ENCODE results near the gene LSMEM2.
"Not testable (repeated sequence)": the region's sequence is repeated elsewhere in the genome, so short reads cannot be mapped to it uniquely, and the experiment has no call there.

Gene LSMEM2

DNA sequence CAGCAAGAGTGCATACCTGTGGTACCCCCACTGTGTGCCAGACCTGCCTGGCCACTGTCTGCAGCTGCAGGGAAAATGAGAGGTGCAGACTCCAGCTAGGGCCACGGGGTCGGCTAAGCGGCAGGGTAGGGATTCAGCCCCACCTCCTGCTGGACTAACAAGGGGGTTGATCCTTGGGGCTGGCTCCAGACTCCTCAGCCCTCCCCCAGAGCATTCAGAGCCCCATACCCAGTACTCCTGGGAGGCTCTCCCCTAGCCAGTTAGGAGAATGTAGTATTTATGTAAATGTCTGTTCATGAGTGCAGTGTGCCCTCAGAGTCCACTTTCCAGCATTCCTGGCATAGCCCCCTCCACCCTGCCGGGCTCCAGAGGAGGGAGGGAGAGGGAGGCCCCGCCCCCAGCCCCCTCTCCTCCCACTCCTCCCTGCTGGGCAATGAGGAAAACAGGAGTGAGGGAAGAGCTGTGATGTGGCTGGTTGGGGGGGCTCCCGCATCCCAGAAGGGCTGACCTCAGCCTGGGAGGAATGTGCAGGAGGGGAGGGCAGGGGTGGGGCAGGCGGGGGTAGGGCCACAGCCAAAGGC lies 14.4 kb upstream of the LSMEM2 start:
- DNase-seq, result peak in 43 of 51 donors; percentile 26 to 91 (median 71)

DNA sequence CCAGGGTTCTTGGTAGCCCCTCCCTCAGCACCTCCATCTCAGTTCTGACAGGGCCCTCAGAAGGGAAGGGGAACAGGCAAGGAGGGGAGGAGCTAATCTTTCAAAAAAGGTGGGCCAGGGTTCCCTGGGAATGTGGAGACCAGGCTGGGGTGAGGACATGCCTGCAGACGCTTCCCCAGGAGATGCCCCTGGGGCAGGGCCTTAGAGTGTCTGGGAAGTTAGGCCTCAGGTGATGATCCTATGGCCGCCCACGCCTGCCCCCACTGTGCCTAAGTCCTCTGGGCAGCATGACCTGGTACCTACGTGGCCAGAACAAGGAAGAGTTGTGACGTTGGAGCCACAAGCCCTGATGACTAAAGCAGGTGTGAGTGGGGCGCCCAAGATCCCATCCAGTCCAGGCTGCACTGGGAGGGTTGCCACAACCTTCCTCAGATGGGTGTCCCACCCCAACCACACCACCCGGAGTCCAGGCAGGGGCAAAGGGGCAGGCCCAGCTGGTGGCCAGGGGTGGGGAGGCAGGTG lies 13.9 kb upstream of the LSMEM2 start:
- DNase-seq, result peak in 1 of 51 donors; percentile 37

DNA sequence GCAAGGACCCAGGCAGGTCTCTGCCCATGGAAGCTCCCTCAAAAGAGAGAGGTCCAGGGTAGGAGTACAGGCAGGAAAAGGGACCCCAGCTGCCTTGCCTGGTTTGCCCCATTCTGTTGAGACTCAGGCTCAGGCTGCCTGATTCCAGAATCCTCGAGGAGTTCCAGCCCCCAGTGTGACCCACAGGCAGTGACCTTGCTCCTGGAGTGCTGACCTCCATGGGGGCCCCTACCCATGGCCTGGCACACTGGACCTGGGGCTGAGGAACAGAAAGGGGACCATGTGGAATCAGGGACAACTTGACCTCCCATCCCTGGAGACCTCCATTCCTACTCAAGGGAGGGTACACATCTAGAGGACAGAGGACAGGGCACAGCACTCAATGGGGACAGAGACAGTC lies 13.3 kb upstream of the LSMEM2 start:
- DNase-seq, result peak in 1 of 51 donors; percentile 37

DNA sequence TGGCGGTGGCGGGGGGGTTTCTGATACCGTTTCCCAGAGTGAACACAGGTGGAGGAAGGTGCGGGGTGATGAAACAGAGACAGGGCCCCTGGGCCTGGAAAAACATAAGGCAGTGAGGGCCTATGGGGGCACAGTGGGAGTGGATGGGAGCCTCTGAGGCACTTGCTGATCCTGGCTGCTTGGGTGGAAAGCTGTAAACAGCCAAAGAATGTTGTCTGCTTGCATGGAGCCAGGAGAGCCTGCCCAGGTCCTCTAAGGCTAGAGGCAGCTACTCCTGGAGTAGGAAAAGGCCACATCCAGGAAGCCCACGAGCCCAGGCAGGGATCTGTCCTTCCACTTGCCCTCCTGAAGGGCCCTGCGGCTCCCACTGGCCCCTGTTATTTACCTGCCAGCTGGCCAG lies 12.9 kb upstream of the LSMEM2 start:
- no peak for DNase-seq

DNA sequence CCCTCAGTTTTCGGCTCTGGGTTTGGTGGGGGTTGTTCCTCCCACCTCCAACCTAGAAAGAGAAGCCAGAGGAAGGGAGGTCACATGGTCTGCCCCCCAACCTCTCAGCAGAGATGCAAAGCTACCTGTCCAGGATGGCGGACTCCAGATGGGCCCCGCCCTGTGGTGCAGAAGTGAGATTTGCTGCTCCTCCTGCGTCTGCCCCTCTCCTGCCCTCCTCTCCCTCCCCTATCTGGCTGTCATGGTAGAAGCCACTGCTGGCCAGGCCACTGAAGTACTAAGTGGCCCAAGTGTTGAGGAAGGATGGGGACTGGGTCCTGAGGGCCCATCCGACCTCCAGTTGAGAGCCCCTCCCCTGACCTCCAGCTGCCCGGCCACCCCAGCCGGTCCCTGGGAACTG lies 12.1 kb upstream of the LSMEM2 start:
- DNase-seq, result no peak

DNA sequence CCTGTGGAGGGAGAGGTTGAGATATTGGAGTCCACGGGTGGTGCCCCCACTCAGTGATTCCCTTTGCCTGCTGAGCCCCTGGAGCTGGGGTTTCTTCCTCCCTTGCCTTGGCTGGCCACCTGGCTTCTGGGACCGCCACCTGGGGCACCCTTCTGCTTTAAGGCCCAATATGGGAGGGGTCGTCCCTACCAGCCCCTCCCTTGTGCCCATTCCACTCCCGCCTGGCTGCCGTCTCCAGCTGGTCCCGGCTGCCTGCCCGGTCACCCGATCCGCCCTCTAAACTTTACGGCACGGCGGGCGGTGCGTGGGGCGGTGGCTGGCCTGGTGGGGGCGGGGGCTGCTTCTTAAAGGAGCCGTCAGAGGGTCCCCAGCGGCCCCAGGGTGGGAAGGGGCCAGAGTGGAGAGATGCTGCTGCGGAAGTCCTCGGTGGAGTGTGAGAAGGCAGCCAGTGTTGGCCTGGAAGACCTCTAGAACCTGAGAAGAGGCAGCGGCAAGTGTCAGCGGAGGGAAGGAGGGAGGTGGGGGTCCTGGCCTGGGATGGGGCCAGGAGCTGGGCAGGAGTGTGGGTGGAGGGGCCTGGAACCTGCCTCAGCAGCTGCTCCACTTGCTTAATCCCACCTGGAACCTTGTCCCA lies 11.5 kb upstream of the LSMEM2 start:
- DNase-seq, result peak in 47 of 51 donors; percentile 19 to 84 (median 60)

DNA sequence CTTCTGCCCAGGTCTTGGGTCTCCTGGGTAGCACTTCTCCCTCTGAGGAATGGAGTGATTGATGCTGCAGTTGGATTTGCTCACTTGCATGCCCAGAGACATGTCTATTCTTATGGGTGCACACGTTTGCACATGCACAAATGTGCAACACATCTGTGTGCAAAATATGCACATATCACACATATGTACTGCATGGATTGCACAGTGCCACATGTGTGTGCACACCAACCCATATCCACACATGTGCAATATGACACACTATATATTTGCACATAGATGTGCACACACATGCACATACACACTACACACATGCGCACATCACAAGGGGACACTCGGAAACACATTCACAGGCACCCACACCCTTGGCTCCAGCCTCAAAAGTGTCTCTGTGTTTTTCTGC lies 10.6 kb upstream of the LSMEM2 start:
- DNase-seq, result peak in 1 of 51 donors; percentile 38

DNA sequence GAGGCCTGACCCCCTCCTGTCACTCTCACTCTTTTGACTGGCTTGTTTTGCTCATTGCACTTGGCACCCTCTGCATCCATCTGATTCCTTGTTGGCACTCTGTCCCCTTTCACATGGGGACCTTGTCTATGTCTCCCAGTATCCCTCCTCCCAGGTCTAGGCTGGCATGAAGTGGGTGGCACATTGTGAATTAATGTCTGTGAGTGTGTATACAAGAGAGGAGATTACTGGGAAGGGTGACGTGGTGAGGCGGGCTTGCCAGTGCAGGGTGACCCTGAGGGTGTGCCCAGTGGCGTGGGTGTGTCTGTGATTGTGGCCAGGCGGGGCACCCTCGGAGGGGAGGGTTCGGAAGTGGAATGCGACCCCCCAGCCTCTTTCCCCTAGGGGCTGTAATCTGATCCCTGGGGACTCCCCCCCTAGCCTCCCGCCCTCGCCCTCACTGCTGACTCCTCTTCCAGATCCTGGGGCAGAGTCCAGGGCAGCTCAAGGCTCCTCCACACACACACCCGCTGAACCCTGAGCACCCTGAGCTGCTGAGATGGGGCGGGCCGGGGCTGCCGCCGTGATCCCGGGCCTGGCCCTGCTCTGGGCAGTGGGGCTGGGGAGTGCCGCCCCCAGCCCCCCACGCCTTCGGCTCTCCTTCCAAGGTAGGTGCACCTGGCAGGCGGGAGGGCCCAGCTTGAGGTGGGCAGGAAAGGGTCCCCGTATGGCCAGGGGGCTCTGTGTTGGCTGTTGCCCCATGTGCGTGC lies 10.0 kb upstream of the LSMEM2 start, which contains the start of gene SEMA3B:
TSS of gene SEMA3B (plus strand) at position 445 of the 749 bp plus-strand sequence. CDS start at position 539, 94 bp downstream.
- DNase-seq, result peak in 30 of 51 donors; percentile 24 to 78 (median 48)

DNA sequence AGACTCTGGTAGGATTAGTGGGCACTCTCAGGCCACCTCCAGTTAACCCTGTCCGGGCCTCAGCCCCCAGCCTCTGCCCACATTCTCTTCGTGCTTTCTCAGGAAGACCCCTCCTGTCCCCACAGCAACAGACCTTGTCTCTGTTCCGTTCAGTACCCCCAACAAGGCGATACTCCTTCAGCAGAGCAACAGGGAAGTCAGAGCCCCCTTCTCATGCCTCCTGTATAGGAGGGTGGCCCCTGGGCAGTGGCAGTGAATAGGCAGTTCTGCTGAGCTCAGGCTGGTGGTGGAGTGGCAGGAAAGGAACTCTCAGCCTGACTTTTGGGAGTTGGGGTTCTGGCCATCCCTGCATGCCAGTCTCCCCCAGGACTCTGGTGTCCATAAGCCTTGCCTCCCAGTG lies 9.4 kb upstream of the LSMEM2 start:
- DNase-seq, result no peak

DNA sequence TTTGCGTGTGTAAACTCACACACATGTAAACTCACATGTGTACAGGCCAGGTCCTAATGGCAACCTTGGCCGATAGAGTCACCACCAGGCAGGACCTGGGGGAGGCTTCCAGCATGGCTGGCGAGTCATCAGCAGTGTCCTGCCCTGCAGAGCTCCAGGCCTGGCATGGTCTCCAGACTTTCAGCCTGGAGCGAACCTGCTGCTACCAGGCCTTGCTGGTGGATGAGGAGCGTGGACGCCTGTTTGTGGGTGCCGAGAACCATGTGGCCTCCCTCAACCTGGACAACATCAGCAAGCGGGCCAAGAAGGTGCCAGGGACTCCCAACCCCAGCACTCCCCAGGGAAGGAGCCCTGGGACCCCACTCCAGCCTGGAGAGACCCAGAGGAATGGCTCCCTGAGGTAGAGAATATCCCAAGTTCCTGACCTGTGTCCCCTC lies 8.9 kb upstream of the LSMEM2 start:
- DNase-seq, result peak in 2 of 51 donors; percentile 26 to 33

DNA sequence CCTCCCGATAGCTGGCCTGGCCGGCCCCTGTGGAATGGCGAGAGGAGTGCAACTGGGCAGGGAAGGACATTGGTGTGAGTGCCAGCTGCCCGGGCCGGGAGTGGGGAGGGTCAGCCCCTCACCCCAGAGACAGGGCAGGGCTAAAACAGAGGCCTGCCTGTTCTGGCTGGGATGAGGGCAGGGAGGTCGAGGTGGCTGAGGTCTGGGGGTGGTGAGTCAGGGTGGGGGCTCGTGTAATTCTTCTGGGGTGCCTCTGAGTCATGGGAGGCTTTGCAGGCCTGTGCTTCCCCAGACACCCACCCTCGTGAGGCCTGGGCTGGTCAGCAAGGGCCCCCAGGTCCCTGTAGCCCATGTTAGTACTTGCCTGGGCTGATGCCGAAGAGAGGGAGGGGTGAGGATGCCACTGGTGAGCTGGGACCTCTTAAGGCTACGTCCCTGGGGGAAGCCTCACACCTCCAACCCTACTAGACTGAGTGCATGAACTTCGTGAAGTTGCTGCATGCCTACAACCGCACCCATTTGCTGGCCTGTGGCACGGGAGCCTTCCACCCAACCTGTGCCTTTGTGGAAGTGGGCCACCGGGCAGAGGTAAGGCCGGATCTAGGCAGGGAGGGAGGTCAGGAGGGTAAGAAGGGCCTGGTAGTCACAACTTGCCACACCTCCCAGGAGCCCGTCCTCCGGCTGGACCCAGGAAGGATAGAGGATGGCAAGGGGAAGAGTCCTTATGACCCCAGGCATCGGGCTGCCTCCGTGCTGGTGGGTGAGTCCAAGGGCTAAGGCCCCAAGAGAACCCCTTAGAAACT lies 8.3 kb upstream of the LSMEM2 start:
- peak in 9 of 51 donors; percentile 9 to 34 (median 28) for DNase-seq

DNA sequence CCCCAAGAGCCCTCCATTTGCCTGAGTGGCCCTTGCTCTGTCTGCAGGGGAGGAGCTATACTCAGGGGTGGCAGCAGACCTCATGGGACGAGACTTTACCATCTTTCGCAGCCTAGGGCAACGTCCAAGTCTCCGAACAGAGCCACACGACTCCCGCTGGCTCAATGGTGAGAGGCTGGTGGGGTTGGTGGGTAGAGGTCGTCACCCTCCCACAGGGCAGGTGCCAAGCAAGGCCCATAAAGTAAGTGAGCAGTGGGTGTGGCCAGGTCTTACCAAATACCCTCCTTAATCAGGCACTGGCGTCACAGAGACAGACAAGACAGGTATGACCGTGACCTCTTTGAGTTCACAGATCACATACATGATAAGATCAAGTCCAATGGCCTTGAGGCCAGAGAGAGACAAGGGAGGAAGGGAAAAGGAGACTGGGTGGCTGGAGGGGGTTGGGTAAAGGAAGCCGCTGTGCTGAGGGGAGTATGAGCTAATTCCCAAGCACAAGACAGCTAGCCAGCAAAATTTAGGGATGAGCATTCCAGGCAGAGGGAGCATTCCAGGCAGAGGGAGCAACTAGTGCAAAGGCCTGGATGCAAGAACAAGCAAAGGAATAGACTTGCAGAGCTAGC lies 7.5 kb upstream of the LSMEM2 start:
- DNase-seq, result no peak

DNA sequence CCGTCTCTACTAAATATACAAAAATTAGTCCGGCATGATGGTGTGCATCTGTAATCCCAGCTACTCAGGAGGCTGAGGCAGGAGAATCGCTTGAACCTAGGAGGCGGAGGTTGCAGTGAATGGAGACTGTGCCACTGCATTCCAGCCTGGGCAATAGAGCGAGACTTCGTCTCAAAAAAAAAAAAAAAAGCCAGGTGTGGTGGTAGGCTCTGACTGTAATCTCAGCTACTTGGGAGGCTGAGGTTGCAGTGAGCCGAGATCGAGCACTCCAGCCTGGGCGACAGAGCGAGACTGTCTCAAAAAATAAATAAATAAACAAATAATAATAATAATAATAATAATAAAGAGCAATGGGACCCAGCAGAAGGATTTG lies 6.4 kb upstream of the LSMEM2 start:
- DNase-seq, result not testable (repeated sequence)

DNA sequence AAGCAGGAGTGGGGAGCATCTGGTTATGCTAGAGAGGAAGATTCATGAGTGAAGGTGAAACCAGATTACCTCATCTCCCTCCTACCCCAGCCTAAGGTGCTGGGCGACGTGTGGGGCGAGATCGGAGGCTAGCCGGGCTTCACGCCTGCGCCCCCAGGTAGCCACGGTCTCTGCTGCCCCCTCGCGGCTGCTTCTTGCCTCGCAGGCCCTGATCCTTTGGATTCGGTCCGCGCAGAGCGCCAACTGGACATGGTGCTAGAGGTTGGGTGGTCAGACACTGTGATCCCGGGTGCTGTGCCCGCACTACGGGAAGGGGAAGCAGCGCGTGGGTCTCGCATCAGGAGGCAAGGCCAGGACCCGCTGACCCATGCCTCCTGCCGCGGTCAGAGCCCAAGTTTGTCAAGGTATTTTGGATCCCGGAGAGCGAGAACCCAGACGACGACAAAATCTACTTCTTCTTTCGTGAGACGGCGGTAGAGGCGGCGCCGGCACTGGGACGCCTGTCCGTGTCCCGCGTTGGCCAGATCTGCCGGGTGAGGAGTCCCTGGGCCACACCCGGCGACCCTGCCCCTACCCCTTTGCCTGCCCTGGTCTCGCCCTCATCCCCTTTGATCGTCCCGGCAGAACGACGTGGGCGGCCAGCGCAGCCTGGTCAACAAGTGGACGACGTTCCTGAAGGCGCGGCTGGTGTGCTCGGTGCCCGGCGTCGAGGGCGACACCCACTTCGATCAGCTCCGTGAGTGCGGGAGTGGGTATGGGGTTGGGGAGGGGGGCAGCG lies 5.8 kb upstream of the LSMEM2 start:
- peak; percentile 44 to 94 (median 80) for DNase-seq

DNA sequence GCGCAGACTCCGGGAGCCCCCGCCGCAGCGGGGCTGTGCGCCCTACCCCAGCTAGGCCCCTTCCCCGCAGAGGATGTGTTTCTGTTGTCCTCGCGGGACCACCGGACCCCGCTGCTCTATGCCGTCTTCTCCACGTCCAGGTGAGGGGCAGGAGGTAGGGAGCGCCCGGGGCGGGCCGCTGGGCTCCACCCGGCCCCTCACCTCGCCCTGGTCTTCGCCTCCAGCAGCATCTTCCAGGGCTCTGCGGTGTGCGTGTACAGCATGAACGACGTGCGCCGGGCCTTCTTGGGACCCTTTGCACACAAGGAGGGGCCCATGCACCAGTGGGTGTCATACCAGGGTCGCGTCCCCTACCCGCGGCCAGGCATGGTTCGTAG lies 5.2 kb upstream of the LSMEM2 start:
- no peak for DNase-seq

DNA sequence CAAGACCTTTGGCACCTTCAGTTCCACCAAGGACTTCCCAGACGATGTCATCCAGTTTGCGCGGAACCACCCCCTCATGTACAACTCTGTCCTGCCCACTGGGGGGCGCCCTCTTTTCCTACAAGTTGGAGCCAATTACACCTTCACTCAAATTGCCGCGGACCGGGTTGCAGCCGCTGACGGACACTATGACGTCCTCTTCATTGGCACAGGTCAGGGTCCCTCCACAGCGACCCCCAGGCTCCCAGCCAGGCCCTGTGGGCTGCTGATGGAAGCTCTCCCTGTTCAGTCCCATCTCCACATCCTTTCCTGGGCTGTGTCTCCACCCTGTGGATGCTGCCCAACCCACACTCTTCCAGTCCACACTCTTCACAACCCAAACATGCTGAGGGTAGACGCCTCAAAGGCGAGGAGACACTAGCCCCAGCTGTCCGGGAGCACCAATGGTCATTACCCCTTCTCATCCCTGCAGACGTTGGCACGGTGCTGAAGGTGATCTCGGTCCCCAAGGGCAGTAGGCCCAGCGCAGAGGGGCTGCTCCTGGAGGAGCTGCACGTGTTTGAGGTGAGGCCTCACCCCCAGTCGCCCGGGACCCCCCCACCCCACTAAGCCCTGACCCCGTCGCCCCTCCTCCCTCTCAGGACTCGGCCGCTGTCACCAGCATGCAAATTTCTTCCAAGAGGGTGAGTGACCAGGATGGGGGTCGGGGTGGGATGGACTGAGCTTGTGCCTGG lies 4.3 kb upstream of the LSMEM2 start:
- peak in 23 of 51 donors; percentile 16 to 61 (median 39) for DNase-seq

DNA sequence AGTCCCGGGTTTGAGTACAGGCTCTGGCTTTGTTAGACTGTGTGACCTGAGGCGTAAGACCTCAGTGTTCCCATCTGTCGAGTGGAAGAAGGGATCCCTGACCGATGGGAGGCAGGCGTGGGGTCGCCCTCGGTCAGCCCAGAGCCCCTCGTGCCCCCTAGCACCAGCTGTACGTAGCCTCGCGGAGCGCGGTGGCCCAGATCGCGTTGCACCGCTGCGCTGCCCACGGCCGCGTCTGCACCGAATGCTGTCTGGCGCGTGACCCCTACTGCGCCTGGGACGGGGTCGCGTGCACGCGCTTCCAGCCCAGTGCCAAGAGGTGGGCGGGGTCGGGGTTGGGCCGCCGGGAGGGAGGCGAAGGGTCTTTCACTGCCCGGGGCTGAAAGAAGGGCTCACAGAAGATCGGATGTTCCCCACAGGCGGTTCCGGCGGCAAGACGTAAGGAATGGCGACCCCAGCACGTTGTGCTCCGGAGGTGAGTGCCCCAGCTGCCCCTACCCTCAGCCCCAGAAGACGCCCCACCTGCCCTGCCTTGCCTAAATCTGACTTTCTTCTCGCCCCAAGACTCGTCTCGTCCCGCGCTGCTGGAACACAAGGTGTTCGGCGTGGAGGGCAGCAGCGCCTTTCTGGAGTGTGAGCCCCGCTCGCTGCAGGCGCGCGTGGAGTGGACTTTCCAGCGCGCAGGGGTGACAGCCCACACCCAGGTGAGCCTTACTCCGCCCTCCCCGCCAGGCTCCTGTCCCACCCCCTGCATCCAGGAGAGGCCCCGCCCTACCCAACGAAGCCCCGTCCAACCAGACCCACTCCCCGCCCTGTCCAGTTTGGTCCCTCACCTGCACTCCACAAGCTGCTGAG lies 3.5 kb upstream of the LSMEM2 start:
- no peak for DNase-seq

DNA sequence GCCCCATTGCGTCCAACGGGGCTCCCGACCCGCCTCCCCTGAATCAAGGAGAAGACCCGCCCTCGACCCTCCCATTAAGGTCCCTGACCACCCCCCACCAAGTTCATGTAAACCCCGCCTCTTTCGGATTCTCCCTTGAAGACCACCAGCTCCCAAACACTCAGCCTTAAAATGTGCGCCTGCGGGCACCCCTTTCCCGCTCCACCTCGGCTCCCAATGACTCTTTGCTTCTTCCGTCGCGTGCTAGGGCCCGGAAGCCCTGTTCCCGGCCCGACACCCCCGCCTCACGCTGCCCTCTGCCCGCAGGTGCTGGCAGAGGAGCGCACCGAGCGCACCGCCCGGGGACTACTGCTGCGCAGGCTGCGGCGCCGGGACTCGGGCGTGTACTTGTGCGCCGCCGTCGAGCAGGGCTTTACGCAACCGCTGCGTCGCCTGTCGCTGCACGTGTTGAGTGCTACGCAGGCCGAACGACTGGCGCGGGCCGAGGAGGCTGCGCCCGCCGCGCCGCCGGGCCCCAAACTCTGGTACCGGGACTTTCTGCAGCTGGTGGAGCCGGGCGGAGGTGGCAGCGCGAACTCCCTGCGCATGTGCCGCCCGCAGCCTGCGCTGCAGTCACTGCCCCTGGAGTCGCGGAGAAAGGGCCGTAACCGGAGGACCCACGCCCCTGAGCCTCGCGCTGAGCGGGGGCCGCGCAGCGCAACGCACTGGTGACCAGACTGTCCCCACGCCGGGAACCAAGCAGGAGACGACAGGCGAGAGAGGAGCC lies 2.7 kb upstream of the LSMEM2 start:
- DNase-seq, result no peak

Measured in hypothalamus (tissue), 51 donors.